ENCODE measurements around the gene TBC1D20. TPM values are rescaled to one million over a fixed set of nuclear protein-coding genes. Genes with fewer than 3 reads are reported as not detected.

The TBC1D20 gene
- total RNA-seq, 3 donors from 2014 or later (not counting 1 experiment from before 2014, with no cell fraction given), result 32.5 to 47.6 (median 44.2) TPM

DNA sequence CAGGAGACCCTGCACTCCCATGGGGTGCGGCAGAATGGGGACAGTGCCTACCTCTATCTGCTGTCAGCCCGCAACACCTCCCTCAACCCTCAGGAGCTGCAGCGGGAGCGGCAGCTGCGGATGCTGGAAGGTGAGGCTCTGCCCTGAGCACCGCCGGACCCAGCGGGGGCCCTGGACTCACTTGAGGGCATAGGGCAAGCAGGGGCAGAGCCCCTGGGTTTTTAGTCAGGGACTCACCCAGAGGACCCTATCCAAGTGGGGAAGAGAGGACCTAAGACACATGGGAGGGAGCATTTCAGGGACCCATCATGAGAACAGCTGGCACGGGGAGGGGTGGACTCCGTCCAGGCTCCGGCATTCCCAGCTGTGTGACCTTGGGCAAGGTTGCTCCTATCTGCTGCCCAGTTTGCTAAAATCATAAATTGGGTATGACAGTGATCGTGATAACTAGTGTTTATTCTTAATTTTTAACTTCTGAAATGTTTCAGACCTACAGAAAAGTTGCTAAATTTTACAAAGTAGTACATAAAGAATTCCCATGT lies 44.5 kb downstream of the TBC1D20 start:
- TF ChIP-seq, protein P1, sequence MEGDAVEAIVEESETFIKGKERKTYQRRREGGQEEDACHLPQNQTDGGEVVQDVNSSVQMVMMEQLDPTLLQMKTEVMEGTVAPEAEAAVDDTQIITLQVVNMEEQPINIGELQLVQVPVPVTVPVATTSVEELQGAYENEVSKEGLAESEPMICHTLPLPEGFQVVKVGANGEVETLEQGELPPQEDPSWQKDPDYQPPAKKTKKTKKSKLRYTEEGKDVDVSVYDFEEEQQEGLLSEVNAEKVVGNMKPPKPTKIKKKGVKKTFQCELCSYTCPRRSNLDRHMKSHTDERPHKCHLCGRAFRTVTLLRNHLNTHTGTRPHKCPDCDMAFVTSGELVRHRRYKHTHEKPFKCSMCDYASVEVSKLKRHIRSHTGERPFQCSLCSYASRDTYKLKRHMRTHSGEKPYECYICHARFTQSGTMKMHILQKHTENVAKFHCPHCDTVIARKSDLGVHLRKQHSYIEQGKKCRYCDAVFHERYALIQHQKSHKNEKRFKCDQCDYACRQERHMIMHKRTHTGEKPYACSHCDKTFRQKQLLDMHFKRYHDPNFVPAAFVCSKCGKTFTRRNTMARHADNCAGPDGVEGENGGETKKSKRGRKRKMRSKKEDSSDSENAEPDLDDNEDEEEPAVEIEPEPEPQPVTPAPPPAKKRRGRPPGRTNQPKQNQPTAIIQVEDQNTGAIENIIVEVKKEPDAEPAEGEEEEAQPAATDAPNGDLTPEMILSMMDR (IDR thresholded peaks at IDR 0.05), result no peak
- no peaks in the 10 kb centered on the region for H3K27me3 ChIP-seq (ENCODE audit: control insufficient read depth, insufficient read depth, low read length)
- no peak overlapping the region for H3K27ac ChIP-seq (ENCODE audit: low read length)
- WGBS (ENCODE audit: insufficient coverage), result 96% methylated on average over 11 of the region's 12 CpGs
- Mint-ChIP-seq H3K27ac (no peak overlapping the region), H3K4me3 (no peak overlapping the region), H3K4me1 (peaks cover 26 to 39% of the 10 kb centered on the region in 2 donors), H3K27me3 (ENCODE audit: low read depth in 2 of 2) (no peaks in the 10 kb centered on the region), H3K36me3 (no peaks in the 10 kb centered on the region), H3K9me3 (no peaks in the 10 kb centered on the region)
- H3K4me1 ChIP-seq (ENCODE audit: control insufficient read depth, insufficient read depth, low read length), result no peaks in the 10 kb centered on the region
- H3K9me3 ChIP-seq (ENCODE audit: control insufficient read depth, insufficient read depth, low read length), result no peaks in the 10 kb centered on the region
- ATAC-seq, result no peak
- peaks cover 44% of the 10 kb centered on the region for H3K36me3 ChIP-seq (ENCODE audit: control insufficient read depth, insufficient read depth, low read length)
- intact Hi-C loops (cut with micrococcal nuclease), result no loop called here
- no peak for DNase-seq
- H3K4me3 ChIP-seq (ENCODE audit: low read length), result no peak overlapping the region

DNA sequence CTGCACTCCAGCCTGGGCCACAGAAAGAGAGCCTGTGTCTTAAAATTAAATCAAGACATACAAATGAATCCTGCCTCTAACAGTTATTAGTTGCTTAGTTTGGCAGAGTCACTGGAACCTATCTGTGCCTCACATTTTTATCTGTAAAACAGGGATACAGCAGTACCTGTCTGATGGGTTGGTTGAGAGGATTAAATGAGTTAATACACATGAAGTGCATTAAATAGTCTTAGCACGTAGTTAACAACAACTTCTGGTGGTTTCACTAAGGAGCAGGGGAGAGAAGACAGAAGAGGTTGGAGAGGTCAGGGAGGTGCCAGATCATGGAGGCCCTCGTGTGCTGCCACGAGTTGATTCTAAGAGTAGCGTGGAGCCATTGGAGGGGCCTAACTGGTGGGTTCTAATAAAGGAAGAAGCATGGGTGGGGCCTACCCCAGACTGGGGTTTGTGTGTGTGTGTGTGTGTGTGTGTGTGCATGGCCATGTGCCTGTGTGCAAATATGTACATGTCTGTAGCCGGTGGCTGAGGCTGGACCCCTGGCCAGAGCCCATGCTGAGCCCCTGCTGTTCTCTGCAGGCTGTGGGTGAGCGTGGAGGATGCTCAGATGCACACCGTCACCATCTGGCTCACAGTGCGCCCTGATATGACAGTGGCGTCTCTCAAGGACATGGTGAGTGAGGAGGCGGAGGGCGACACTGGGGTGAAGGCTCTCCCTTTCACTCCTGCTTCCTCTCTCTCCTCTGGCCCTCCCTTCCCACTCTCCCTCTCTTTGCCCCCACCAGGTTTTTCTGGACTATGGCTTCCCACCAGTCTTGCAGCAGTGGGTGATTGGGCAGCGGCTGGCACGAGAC lies 45.2 kb downstream of the TBC1D20 start:
- H3K27me3 Mint-ChIP-seq (ENCODE audit: low read depth in 2 of 2), result no peaks in the 10 kb centered on the region
- H3K27ac ChIP-seq (ENCODE audit: low read length), result no peak overlapping the region
- no peak overlapping the region for H3K4me3 Mint-ChIP-seq
- H3K9me3 Mint-ChIP-seq, result no peaks in the 10 kb centered on the region
- intact Hi-C loops (cut with micrococcal nuclease), result no loop called here
- peaks cover 38% of the 10 kb centered on the region for H3K36me3 ChIP-seq (ENCODE audit: control insufficient read depth, insufficient read depth, low read length)
- peak overlapping the region in 1 of 2 donors; percentile 23 for H3K27ac Mint-ChIP-seq
- TF ChIP-seq, protein P1 (IDR thresholded peaks at IDR 0.05), result no peak
- no peaks in the 10 kb centered on the region for H3K36me3 Mint-ChIP-seq
- DNase-seq (no peak), ATAC-seq (no peak)
- no peaks in the 10 kb centered on the region for H3K9me3 ChIP-seq (ENCODE audit: control insufficient read depth, insufficient read depth, low read length)
- H3K4me1 ChIP-seq (ENCODE audit: control insufficient read depth, insufficient read depth, low read length), result no peaks in the 10 kb centered on the region
- no peaks in the 10 kb centered on the region for H3K27me3 ChIP-seq (ENCODE audit: control insufficient read depth, insufficient read depth, low read length)
- H3K4me1 Mint-ChIP-seq, result peaks cover 30 to 39% of the 10 kb centered on the region in 2 donors
- no peak overlapping the region for H3K4me3 ChIP-seq (ENCODE audit: low read length)
- WGBS (ENCODE audit: insufficient coverage), result 89% methylated on average over 13 of the region's 13 CpGs

DNA sequence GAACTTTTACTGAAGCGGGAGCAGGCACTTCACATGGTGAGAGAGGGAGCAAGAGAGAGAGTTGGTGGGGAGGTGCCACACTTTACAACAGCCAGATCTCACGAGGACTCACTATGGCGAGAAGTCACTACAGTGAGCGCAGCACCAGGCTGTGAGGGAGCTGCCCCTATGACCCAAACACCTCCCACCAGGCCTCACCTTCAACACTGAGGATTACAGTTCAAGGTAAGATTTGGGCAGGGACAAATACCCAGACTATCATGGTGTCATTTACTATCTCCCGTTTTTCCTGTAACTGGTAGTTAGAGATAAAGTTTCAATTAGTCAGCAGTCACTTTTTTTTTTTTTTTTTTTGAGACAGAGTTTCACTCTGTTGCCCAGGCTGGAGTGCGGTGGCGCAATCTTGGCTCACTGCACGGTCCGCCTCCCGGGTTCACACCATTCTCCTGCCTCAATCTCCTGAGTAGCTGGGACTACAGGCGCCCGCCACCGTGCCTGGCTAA lies 46.5 kb downstream of the TBC1D20 start:
- Histone ChIP-seq H3K4me1 (ENCODE audit: control insufficient read depth, insufficient read depth, low read length) (no peaks in the 10 kb centered on the region), H3K9me3 (ENCODE audit: control insufficient read depth, insufficient read depth, low read length) (no peaks in the 10 kb centered on the region), H3K36me3 (ENCODE audit: control insufficient read depth, insufficient read depth, low read length) (peaks cover 34% of the 10 kb centered on the region), H3K27ac (ENCODE audit: low read length) (no peak overlapping the region), H3K4me3 (ENCODE audit: low read length) (no peak overlapping the region), H3K27me3 (ENCODE audit: control insufficient read depth, insufficient read depth, low read length) (no peaks in the 10 kb centered on the region)
- intact Hi-C loops (cut with micrococcal nuclease), result no loop called here
- ATAC-seq, result no peak
- Mint-ChIP-seq H3K9me3 (no peaks in the 10 kb centered on the region), H3K36me3 (no peaks in the 10 kb centered on the region), H3K27ac (peak overlapping the region in 1 of 2 donors; percentile 70), H3K27me3 (ENCODE audit: low read depth in 2 of 2) (no peaks in the 10 kb centered on the region), H3K4me1 (peaks cover 30 to 32% of the 10 kb centered on the region in 2 donors), H3K4me3 (no peak overlapping the region)
- 97% methylated on average over 13 of the region's 13 CpGs for WGBS (ENCODE audit: insufficient coverage)
- TF ChIP-seq, protein P1 (IDR thresholded peaks at IDR 0.05), result no peak
- DNase-seq, result no peak

Data from natural killer cell (primary cell).